Measurements from ENCODE around the gene MAP2K2. TPM values are rescaled to one million over a fixed set of nuclear protein-coding genes. Genes with fewer than 3 reads are reported as not detected.
"Not testable (repeated sequence)": the region's sequence is repeated elsewhere in the genome, so short reads cannot be mapped to it uniquely, and the experiment has no call there.

MAP2K2 gene
- 105 and 124 TPM in 2 replicates for total RNA-seq (2014; rRNA removed; shearing (Covaris generic))
- polyA plus RNA-seq (2015; cell fraction: cytosol; rRNA removed), result 152 and 165 TPM in 2 replicates
- polyA plus RNA-seq (2015; cell fraction: nucleus; rRNA removed), result 91.0 and 110 TPM in 2 replicates

- peak; percentile 75 for DNase-seq (ENCODE audit: low read depth)
Observed at GRCh38 chr19:4123615-4124568, at the start of gene MAP2K2. Gene MAP2K2 (minus strand): TSS chr19:4124122. CDS start chr19:4123875, 247 bp downstream.

GRCh38 chr19:4172861-4173473 lies 49.0 kb upstream of the MAP2K2 start:
- DNase-seq (ENCODE audit: low read depth), result no peak

GRCh38 chr19:4171676-4172075 lies 47.8 kb upstream of the MAP2K2 start:
- DNase-seq (ENCODE audit: low read depth), result no peak

GRCh38 chr19:4164262-4164661 lies 40.3 kb upstream of the MAP2K2 start:
- no peak for DNase-seq (ENCODE audit: low read depth)

GRCh38 chr19:4161415-4162077 lies 37.6 kb upstream of the MAP2K2 start:
- DNase-seq (ENCODE audit: low read depth), result no peak

GRCh38 chr19:4157971-4158370 lies 34.0 kb upstream of the MAP2K2 start:
- DNase-seq (ENCODE audit: low read depth), result not testable (repeated sequence)

GRCh38 chr19:4157164-4157563 lies 33.2 kb upstream of the MAP2K2 start:
- DNase-seq (ENCODE audit: low read depth), result no peak

GRCh38 chr19:4154571-4155312 lies 30.8 kb upstream of the MAP2K2 start:
- DNase-seq (ENCODE audit: low read depth), result no peak

- DNase-seq (ENCODE audit: low read depth), result no peak
Observed at GRCh38 chr19:4152241-4152998, 28.5 kb upstream of the MAP2K2 start.

- no peak for DNase-seq (ENCODE audit: low read depth)
Observed at GRCh38 chr19:4151623-4152022, 27.7 kb upstream of the MAP2K2 start.

- DNase-seq (ENCODE audit: low read depth), result no peak
Observed at GRCh38 chr19:4149518-4150288, 25.8 kb upstream of the MAP2K2 start.

GRCh38 chr19:4144666-4145249 lies 20.8 kb upstream of the MAP2K2 start:
- peak; percentile 53 for DNase-seq (ENCODE audit: low read depth)

- DNase-seq (ENCODE audit: low read depth), result not testable (repeated sequence)
Observed at GRCh38 chr19:4142916-4143315, 19.0 kb upstream of the MAP2K2 start.

- peak; percentile 59 for DNase-seq (ENCODE audit: low read depth)
Observed at GRCh38 chr19:4140237-4140711, 16.4 kb upstream of the MAP2K2 start.

GRCh38 chr19:4139614-4140236 lies 15.8 kb upstream of the MAP2K2 start:
- DNase-seq (ENCODE audit: low read depth), result peak; percentile 40

- DNase-seq (ENCODE audit: low read depth), result no peak
Observed at GRCh38 chr19:4138445-4138844, 14.5 kb upstream of the MAP2K2 start.

- DNase-seq (ENCODE audit: low read depth), result no peak
Observed at GRCh38 chr19:4136680-4137088, 12.8 kb upstream of the MAP2K2 start.

GRCh38 chr19:4135386-4135785 lies 11.5 kb upstream of the MAP2K2 start:
- not testable (repeated sequence) for DNase-seq (ENCODE audit: low read depth)

Measured in HT1080 (cell line).